Measurements from ENCODE around the gene PKN2. TPM values are rescaled to one million over a fixed set of nuclear protein-coding genes. Genes with fewer than 3 reads are reported as not detected.

PKN2 gene
- total RNA-seq, 4 donors from 2014 or later, result 33.5 to 77.7 (median 52.9) TPM

GRCh38 chr1:88673446-88673845, 10.6 kb upstream of the PKN2 start:
- Histone ChIP-seq H3K4me1 (no peaks in the 10 kb centered on the region), H3K4me3 (no peak overlapping the region), H3K36me3 (no peaks in the 10 kb centered on the region), H3K27ac (no peak overlapping the region), H3K9me3 (no peaks in the 10 kb centered on the region), H3K27me3 (no peaks in the 10 kb centered on the region)
- TF ChIP-seq POLR2A (IDR thresholded peaks at IDR 0.05) (no peak), CTCF (IDR thresholded peaks at IDR 0.05) (no peak)
- intact Hi-C loops (cut with DNase I; ENCODE audit: low total_unique reads), result no loop called here
- DNase-seq, result no peak

DNA sequence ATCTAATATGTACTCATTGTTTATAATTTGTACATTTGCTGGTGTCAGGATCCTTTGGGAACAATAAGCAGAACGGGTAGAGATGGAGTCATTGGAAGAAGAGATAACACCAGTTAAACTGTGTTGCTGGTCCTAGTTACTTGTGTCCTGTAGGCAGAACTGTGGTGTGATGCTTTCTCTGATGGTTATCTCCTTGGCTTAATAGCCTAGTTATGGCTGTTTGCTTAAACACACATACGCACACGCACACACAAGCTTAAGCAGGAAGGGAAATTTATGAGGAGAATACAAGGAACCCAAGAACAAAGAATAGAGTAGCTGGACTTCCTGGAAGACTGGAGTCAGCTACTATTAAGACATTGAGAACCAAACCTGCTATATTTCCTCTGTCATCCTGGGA, 5.7 kb upstream of the PKN2 start:
- Histone ChIP-seq H3K4me1 (no peaks in the 10 kb centered on the region), H3K9me3 (no peaks in the 10 kb centered on the region), H3K4me3 (no peak overlapping the region), H3K36me3 (no peaks in the 10 kb centered on the region), H3K27me3 (no peaks in the 10 kb centered on the region), H3K27ac (no peak overlapping the region)
- TF ChIP-seq POLR2A (IDR thresholded peaks at IDR 0.05) (no peak), CTCF (IDR thresholded peaks at IDR 0.05) (no peak)
- intact Hi-C loops (cut with DNase I; ENCODE audit: low total_unique reads), result no loop called here
- DNase-seq, result no peak

DNA sequence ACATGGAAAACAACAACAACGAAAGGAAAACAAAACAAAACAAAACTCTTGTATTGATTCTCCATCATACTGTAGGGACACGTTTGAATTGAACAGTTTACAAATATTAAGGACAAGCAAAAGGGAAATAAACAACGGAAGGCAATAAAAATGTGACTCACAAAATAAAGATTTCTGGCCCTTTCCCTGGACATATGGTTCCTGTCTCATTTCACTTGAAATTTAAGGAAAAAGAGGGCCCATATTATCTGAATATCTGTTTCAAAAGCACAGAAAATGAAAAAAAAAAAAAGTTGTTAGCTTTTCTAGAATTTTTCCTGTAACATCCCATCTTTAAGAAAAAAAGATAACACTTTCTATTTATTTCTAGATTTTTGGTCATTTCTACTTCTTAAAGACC, 3.6 kb upstream of the PKN2 start:
- DNase-seq, result no peak
- Histone ChIP-seq H3K27ac (no peak overlapping the region), H3K4me3 (no peak overlapping the region), H3K36me3 (no peaks in the 10 kb centered on the region), H3K27me3 (no peaks in the 10 kb centered on the region), H3K4me1 (no peaks in the 10 kb centered on the region), H3K9me3 (no peaks in the 10 kb centered on the region)
- intact Hi-C loops (cut with DNase I; ENCODE audit: low total_unique reads), result no loop called here
- TF ChIP-seq POLR2A (IDR thresholded peaks at IDR 0.05), result no peak
- TF ChIP-seq CTCF (IDR thresholded peaks at IDR 0.05), result no peak

DNA sequence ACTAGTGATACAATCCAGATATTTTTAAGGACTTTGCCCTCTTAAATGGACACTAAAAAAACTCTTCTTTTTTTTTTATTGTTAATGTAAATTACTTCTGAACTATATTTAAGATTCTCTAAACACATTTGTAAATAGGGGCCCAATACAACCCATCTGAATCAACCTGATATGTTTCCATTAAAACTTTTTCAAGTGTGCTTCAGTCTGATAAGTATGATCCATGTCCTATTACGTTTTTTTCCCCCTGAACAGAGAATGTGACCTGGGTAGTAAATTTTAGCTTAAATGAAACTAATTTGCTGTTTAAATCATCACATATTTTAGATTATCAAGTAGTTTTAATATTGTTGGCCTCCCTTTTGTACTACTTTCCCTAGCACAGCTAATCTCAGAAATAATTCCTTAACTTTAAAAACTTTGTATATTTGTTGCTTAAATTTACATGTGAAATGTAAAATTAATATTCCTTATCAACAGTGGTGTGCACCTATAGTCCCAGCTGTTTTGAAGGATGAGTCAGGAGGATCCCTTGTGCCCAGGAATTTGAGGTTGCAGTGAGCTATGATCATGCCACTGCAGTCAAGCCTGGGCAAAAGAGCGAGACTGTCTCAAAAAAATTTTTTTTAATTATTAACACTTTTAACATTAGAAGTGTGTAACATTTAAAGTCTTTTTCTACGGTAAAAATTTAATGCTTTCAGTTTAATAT, 3.0 kb upstream of the PKN2 start:
- Histone ChIP-seq H3K4me3 (no peak overlapping the region), H3K36me3 (no peaks in the 10 kb centered on the region), H3K27me3 (no peaks in the 10 kb centered on the region), H3K27ac (no peak overlapping the region), H3K4me1 (no peaks in the 10 kb centered on the region), H3K9me3 (no peaks in the 10 kb centered on the region)
- DNase-seq, result no peak
- intact Hi-C loops (cut with DNase I; ENCODE audit: low total_unique reads), result no loop called here
- TF ChIP-seq CTCF (IDR thresholded peaks at IDR 0.05) (no peak), POLR2A (IDR thresholded peaks at IDR 0.05) (no peak)

DNA sequence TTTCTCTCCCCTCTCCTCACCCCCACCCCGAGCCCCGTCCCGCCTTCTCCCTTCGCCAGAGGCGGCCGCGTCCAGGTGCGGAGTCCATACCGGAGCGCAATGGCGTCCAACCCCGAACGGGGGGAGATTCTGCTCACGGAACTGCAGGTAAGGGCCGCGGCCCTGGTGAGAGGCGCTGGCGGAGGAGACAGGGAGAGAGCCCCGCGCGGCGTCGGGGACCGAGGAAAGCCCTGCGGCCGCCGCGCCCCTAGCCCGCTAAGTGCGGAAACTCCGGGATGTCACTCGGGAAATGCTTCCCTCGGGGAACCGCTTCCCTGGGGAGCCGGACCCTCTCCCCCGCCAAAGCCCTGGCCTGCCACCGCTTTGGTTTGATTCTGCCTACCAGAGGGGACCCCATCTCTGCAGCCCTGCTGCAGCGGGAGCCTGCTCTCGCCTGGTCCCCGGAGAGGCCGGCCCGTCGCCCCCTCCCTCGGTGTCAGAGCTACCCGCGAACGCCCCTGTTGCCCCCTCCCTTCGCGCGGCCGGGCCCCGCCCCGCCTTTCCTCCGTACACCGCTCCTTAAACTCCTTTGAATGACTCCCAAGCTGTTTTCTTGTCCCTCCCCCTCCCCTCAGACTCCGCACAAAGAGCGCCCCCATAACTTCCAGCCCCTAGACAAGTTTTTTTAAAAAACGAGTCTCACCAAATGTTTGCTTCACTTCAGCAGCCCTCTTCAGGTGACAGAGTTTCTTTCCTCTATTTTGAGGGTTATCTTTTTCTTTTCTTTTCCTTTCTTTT, 597 bp downstream of the PKN2 start:
- H3K4me3 ChIP-seq, result peak overlapping the region; percentile 93 to 99
- H3K4me1 ChIP-seq, result no peaks in the 10 kb centered on the region
- intact Hi-C loops (cut with DNase I; ENCODE audit: low total_unique reads), result no loop called here
- TF ChIP-seq CTCF (IDR thresholded peaks at IDR 0.05) (no peak), POLR2A (IDR thresholded peaks at IDR 0.05) (no peak)
- DNase-seq, result peak; percentile 39 to 56
- no peaks in the 10 kb centered on the region for H3K27me3 ChIP-seq
- H3K9me3 ChIP-seq, result no peaks in the 10 kb centered on the region
- H3K36me3 ChIP-seq, result no peaks in the 10 kb centered on the region
- peak overlapping the region; percentile 94 to 95 for H3K27ac ChIP-seq
